Colonic mucosa (tissue), 4 donors: ENCODE measurements around the gene CNGA1. TPM values are rescaled to one million over a fixed set of nuclear protein-coding genes. Genes with fewer than 3 reads are reported as not detected.

Experiments used
- DNase-seq: peaks from one replicate; pipeline ENCODE4 v3.0.0-alpha.2; 2020
- H3K27ac ChIP-seq: fragments of 200-600 bp; one replicate; pipeline ENCODE4 v1.8.0; 2021
- H3K27me3 ChIP-seq: fragments of 200-600 bp; one replicate; pipeline ENCODE4 v1.8.0; 2021
- H3K36me3 ChIP-seq: fragments of 200-600 bp; one replicate; pipeline ENCODE4 v1.8.0; 2021
- H3K4me1 ChIP-seq: fragments of 200-600 bp; one replicate; pipeline ENCODE4 v1.8.0; 2021; ENCODE audit warnings: mild to moderate bottlenecking
- H3K4me3 ChIP-seq: fragments of 200-600 bp; one replicate; pipeline ENCODE4 v1.8.0; 2021
- H3K9ac ChIP-seq, 2 donors: one replicate each; pipeline ENCODE4 v1.7.0; 2013; ENCODE audit warnings: control low read depth in 2 of 2, low read depth in 2 of 2, low read length in 2 of 2
- H3K9me3 ChIP-seq: fragments of 200-600 bp; one replicate; pipeline ENCODE4 v1.8.0; 2021
- CTCF ChIP-seq: fragments of 200-600 bp; IDR thresholded peaks from one replicate; pipeline ENCODE4 v1.8.0; 2022; ENCODE audit warnings: antibody characterized with exemption, mild to moderate bottlenecking
- intact Hi-C: fragments of 100-400 bp; cut with DNase I; formaldehyde crosslinking; loops from one replicate; pipeline ENCODE4 v1.14.1; 2022
- total RNA-seq, 2 donors: library from RNA; stranded (reverse); fragmentation: NEBNext Ultra II Directional in 1 of 2; extraction: Animal tissue kit (Norgen Biotek cat#: 25700) in 1 of 2; gene quantifications; one replicate each; pipeline ENCODE4 v1.2.1, GENCODE V29; 2021
- donor health status: healthy.
- donor health status: DM: no; HTN: no; CAD: no.
- donor health status: DM: no; HTN: no; CAD: no.

The CNGA1 gene
- total RNA-seq, 2 donors from 2014 or later: 2.6 to 15.9 TPM

- no peak overlapping the region for H3K4me3 ChIP-seq
- no peak for DNase-seq
- H3K9me3 ChIP-seq: no peaks in the 10 kb centered on the region
- intact Hi-C loops: no loop called here
- H3K36me3 ChIP-seq: no peaks in the 10 kb centered on the region
- no peaks in the 10 kb centered on the region for H3K27me3 ChIP-seq
- H3K4me1 ChIP-seq: no peaks in the 10 kb centered on the region
- H3K9ac ChIP-seq: no peak overlapping the region
- no peak overlapping the region for H3K27ac ChIP-seq
- no peak for TF ChIP-seq CTCF
These were observed 70.4 kb downstream of the CNGA1 start for GRCh38 chr4:47945930-47946726.

GRCh38 chr4:47942081-47942819, 74.2 kb downstream of the CNGA1 start:
- intact Hi-C loops: no loop called here
- Histone ChIP-seq H3K27me3 (no peaks in the 10 kb centered on the region), H3K27ac (no peak overlapping the region), H3K4me1 (no peaks in the 10 kb centered on the region), H3K9me3 (no peaks in the 10 kb centered on the region), H3K36me3 (no peaks in the 10 kb centered on the region), H3K9ac (no peak overlapping the region), H3K4me3 (no peak overlapping the region)
- TF ChIP-seq CTCF: no peak
- no peak for DNase-seq

GRCh38 chr4:47939456-47939855, 77.0 kb downstream of the CNGA1 start:
- intact Hi-C loops: no loop called here
- no peak overlapping the region for H3K27ac ChIP-seq
- H3K27me3 ChIP-seq: no peaks in the 10 kb centered on the region
- no peak overlapping the region for H3K4me3 ChIP-seq
- H3K36me3 ChIP-seq: no peaks in the 10 kb centered on the region
- DNase-seq: no peak
- no peaks in the 10 kb centered on the region for H3K9me3 ChIP-seq
- H3K9ac ChIP-seq: no peak overlapping the region
- H3K4me1 ChIP-seq: no peaks in the 10 kb centered on the region
- TF ChIP-seq CTCF: no peak

- no peak for TF ChIP-seq CTCF
- no peaks in the 10 kb centered on the region for H3K9me3 ChIP-seq
- no peaks in the 10 kb centered on the region for H3K4me1 ChIP-seq
- no peak overlapping the region for H3K9ac ChIP-seq
- no peaks in the 10 kb centered on the region for H3K36me3 ChIP-seq
- no peak overlapping the region for H3K27ac ChIP-seq
- H3K4me3 ChIP-seq: no peak overlapping the region
- no peak for DNase-seq
- intact Hi-C loops: no loop called here
- H3K27me3 ChIP-seq: no peaks in the 10 kb centered on the region
These were observed 80.1 kb downstream of the CNGA1 start for GRCh38 chr4:47936336-47936735.

GRCh38 chr4:47933840-47934239, 82.6 kb downstream of the CNGA1 start:
- intact Hi-C loops: loop anchor here (2.0 kb wide), 1 partner anchor 245 kb away; no protein-coding TSS in a partner anchor
- no peak overlapping the region for H3K27ac ChIP-seq
- TF ChIP-seq CTCF: peak; percentile 48
- H3K36me3 ChIP-seq: no peaks in the 10 kb centered on the region
- H3K4me3 ChIP-seq: no peak overlapping the region
- H3K9me3 ChIP-seq: no peaks in the 10 kb centered on the region
- H3K4me1 ChIP-seq: no peaks in the 10 kb centered on the region
- no peak overlapping the region for H3K9ac ChIP-seq
- DNase-seq: no peak
- H3K27me3 ChIP-seq: no peaks in the 10 kb centered on the region
